Thoracic aorta (tissue), 2 donors: ENCODE data around the gene PARVB. TPM values are rescaled to one million over a fixed set of nuclear protein-coding genes. Genes with fewer than 3 reads are reported as not detected.

Experiments
- ATAC-seq: fragments of 150-250 bp; one replicate; pipeline ENCODE4 v1.8.0; 2017; ENCODE audit warnings: low read depth; ENCODE audit not compliant: insufficient number of reproducible peaks, low FRiP score
- DNase-seq: peaks from one replicate; pipeline ENCODE4 v3.0.0-alpha.2; 2020; ENCODE audit warnings: low spot score
- H3K27ac ChIP-seq, 2 donors: fragments of 200-600 bp; sonication (generic); 1 replicate in 1 of 2; 2 replicates in 1 of 2; pipeline ENCODE4 v1.5.1; 2016; ENCODE audit warnings: mild to moderate bottlenecking in 2 of 2, moderate library complexity in 2 of 2
- H3K27me3 ChIP-seq: fragments of 200-600 bp; sonication (generic); replicated peaks from 2 replicates; pipeline ENCODE4 v1.6.0; 2016; ENCODE audit warnings: mild to moderate bottlenecking; ENCODE audit not compliant: insufficient read depth
- H3K36me3 ChIP-seq: fragments of 200-600 bp; sonication (generic); one replicate; pipeline ENCODE4 v1.5.1; 2016
- H3K4me1 ChIP-seq, 2 donors: fragments of 200-600 bp; sonication (generic); 1 replicate in 1 of 2; 2 replicates in 1 of 2; pipeline versions ENCODE4 v1.5.1 to v1.6.0; 2016; ENCODE audit warnings: low read depth in 2 of 2, mild to moderate bottlenecking in 1 of 2; ENCODE audit not compliant: control insufficient read depth in 1 of 2
- H3K4me3 ChIP-seq: fragments of 200-600 bp; sonication (generic); 2 replicates; pipeline ENCODE4 v1.5.1; 2016; ENCODE audit warnings: mild to moderate bottlenecking
- H3K9me3 ChIP-seq: fragments of 200-600 bp; sonication (generic); 2 replicates; pipeline ENCODE4 v1.5.1; 2016
- total RNA-seq, 2 donors: library from RNA; depleted of rRNA; stranded (reverse); fragments of >200 nt; gene quantifications; one replicate each; pipeline versions ENCODE4 v1.1.0 to v1.2.3, GENCODE V29; 2016
- TF ChIP-seq, protein P1 (sequence below): fragments of 200-600 bp; sonication (generic); IDR thresholded peaks from one replicate; pipeline ENCODE4 v1.5.1; 2019; ENCODE audit warnings: antibody characterized with exemption

PARVB gene
- total RNA-seq, 2 donors from 2014 or later, result 15.3 to 17.2 TPM

DNA sequence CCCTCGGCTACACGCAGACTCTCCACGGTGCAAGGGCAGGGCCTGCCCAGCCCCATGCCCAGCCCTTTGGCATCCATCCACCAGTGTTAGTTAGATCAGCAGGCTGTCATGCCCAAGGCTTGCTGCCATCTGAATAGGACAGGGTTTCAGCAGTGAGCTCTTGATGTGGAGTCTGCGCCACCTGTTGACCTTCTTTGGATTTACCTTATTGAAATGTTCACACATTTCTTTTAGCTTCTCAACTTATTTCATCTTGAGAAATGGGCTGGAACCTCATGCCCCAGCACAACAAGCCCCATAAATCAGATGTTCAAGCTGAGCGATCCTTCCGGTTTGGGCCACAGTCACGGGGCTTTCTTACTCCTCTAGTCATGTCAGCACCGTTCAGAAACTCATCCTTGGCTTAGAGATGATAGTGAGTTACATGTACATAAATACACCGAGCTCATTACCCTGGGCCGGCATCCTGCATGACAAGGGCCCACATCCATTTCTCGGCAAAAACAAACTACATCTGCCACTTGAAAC lies 61.7 kb downstream of the PARVB start:
- Histone ChIP-seq H3K27ac (no peak overlapping the region), H3K4me3 (no peak overlapping the region), H3K27me3 (no peaks in the 10 kb centered on the region), H3K9me3 (no peaks in the 10 kb centered on the region), H3K4me1 (peaks cover 3 to 31% of the 10 kb centered on the region in 2 donors), H3K36me3 (no peaks in the 10 kb centered on the region)
- ATAC-seq, result no peak
- TF ChIP-seq, protein P1, sequence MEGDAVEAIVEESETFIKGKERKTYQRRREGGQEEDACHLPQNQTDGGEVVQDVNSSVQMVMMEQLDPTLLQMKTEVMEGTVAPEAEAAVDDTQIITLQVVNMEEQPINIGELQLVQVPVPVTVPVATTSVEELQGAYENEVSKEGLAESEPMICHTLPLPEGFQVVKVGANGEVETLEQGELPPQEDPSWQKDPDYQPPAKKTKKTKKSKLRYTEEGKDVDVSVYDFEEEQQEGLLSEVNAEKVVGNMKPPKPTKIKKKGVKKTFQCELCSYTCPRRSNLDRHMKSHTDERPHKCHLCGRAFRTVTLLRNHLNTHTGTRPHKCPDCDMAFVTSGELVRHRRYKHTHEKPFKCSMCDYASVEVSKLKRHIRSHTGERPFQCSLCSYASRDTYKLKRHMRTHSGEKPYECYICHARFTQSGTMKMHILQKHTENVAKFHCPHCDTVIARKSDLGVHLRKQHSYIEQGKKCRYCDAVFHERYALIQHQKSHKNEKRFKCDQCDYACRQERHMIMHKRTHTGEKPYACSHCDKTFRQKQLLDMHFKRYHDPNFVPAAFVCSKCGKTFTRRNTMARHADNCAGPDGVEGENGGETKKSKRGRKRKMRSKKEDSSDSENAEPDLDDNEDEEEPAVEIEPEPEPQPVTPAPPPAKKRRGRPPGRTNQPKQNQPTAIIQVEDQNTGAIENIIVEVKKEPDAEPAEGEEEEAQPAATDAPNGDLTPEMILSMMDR, result no peak
- DNase-seq, result no peak

GRCh38 chr22:44086271-44087088 lies 62.4 kb downstream of the PARVB start:
- ATAC-seq (no peak), DNase-seq (no peak)
- Histone ChIP-seq H3K27me3 (no peaks in the 10 kb centered on the region), H3K4me3 (no peak overlapping the region), H3K9me3 (no peaks in the 10 kb centered on the region), H3K27ac (no peak overlapping the region), H3K4me1 (peaks cover 3 to 28% of the 10 kb centered on the region in 2 donors), H3K36me3 (no peaks in the 10 kb centered on the region)
- TF ChIP-seq, protein P1, result no peak

DNA sequence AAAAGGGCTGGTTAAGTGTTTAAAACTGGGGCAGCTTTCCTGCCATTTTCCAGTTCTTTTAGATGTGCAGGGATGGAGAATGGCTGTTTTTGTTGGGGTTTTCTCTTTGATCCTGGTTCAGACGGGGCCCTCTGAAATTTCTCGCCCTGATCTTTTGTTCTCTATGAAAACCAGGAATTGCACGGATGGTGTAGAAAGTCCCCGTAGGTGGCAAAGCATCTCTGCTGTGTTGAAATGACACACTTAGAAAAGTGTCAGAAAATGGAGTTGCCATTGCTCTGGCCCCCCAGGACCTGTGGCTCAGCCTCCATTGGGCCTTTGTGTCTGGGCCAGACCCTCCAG lies 63.0 kb downstream of the PARVB start:
- Histone ChIP-seq H3K27ac (no peak overlapping the region), H3K4me1 (peaks cover 3 to 25% of the 10 kb centered on the region in 2 donors), H3K36me3 (no peaks in the 10 kb centered on the region)

GRCh38 chr22:44088976-44089570 lies 65.0 kb downstream of the PARVB start:
- Histone ChIP-seq H3K27me3 (no peaks in the 10 kb centered on the region), H3K4me1 (peaks cover 3 to 25% of the 10 kb centered on the region in 2 donors), H3K9me3 (no peaks in the 10 kb centered on the region), H3K4me3 (no peak overlapping the region), H3K27ac (no peak overlapping the region), H3K36me3 (no peaks in the 10 kb centered on the region)
- ATAC-seq (no peak), DNase-seq (no peak)
- TF ChIP-seq, protein P1, result no peak

More for the DNA sequence above, 63.0 kb downstream of the PARVB start:
- Histone ChIP-seq H3K4me3 (no peak overlapping the region), H3K27me3 (no peaks in the 10 kb centered on the region), H3K9me3 (no peaks in the 10 kb centered on the region)
- TF ChIP-seq, protein P1, result no peak
- DNase-seq, result no peak
- ATAC-seq, result no peak

DNA sequence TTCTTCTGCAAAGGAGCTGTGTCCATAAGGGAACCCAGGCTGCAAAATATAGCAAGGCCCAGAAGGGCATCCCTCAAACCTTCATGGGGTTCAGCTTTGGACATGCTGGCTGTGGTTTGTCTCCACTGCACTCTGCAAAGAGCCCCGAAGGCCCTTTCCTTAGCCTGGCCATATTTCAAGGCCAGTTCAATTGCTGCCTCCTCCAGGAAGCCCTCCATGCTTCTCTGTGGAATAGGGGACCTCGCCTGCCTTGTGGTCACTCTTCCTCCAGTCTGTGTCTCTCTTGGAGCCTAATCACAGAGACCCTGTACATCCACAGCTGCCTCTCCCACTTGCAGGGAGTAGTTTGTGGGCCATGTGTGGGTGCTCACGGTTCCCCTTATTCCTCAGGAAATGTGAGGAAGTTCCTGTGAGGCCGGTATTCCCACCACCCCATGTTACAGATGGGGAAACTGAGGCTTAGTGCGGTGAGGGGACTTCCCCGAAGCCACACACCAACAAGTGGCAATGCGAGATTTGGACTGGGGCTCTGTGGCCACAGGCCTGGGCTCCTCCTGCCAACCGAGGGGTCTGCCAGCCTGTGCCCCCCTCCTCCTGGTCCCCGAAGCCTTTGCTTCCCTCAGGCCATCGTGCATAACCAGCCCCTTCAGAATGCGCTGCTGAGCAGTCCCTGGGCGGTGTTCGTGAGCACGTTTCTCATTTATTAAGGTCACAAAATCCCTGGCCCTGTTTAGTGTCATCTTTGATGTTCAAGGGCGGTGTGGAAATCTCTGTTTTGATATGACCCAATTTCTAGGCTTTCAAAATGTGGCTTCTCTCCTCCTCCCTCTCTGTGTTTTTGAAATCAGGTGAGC lies 65.8 kb downstream of the PARVB start:
- no peaks in the 10 kb centered on the region for H3K9me3 ChIP-seq
- no peak overlapping the region for H3K4me3 ChIP-seq
- H3K27me3 ChIP-seq, result no peaks in the 10 kb centered on the region
- H3K36me3 ChIP-seq, result no peaks in the 10 kb centered on the region
- TF ChIP-seq, protein P1, result no peak
- ATAC-seq (no peak), DNase-seq (no peak)
- peaks cover 3 to 25% of the 10 kb centered on the region in 2 donors for H3K4me1 ChIP-seq
- H3K27ac ChIP-seq, result no peak overlapping the region
